CD4-positive, CD25-positive, alpha-beta regulatory T cell (primary cell): ENCODE measurements around the gene SRPK1. TPM values are rescaled to one million over a fixed set of nuclear protein-coding genes. Genes with fewer than 3 reads are reported as not detected.

ENCODE experiments used
- ATAC-seq, 2 donors: fragments of 150-1000 bp; cut with Tn5 transposase; one replicate each; pipeline ENCODE4 v1.10.0; 2021; ENCODE audit warnings: low read depth in 2 of 2, moderate number of reproducible peaks in 2 of 2, moderate library complexity in 1 of 2
- DNase-seq, 3 donors: peaks; one replicate each; pipeline versions ENCODE4 v3.0.0 to v3.0.0-alpha.2; 2012 to 2022; ENCODE audit warnings: mixed read lengths in 1 of 3
- H3K27ac ChIP-seq: one replicate; pipeline ENCODE4 v1.7.0; 2013; ENCODE audit warnings: mild to moderate bottlenecking, low read length; ENCODE audit not compliant: insufficient read depth, poor library complexity, severe bottlenecking
- H3K27me3 ChIP-seq: one replicate; pipeline ENCODE4 v1.7.0; 2013; ENCODE audit warnings: low read length; ENCODE audit not compliant: control insufficient read depth, insufficient read depth
- H3K36me3 ChIP-seq: one replicate; pipeline ENCODE4 v1.7.0; 2013; ENCODE audit warnings: mild to moderate bottlenecking, low read length, moderate library complexity; ENCODE audit not compliant: control insufficient read depth, insufficient read depth
- H3K4me1 ChIP-seq: 2 replicates; pipeline ENCODE4 v1.7.0; 2013; ENCODE audit warnings: mild to moderate bottlenecking, low read length; ENCODE audit not compliant: insufficient read depth, control insufficient read depth, poor library complexity, severe bottlenecking
- H3K4me3 ChIP-seq: one replicate; pipeline ENCODE4 v1.7.0; 2013; ENCODE audit warnings: low read depth, mild to moderate bottlenecking, low read length, moderate library complexity
- H3K9me3 ChIP-seq, 2 experiments: 1 replicate in 1 of 2; 2 replicates in 1 of 2; pipeline ENCODE4 v1.7.0; 2013; ENCODE audit warnings: low read length in 2 of 2, mild to moderate bottlenecking in 1 of 2, moderate library complexity in 1 of 2; ENCODE audit not compliant: control insufficient read depth in 2 of 2
- H3K27ac Mint-ChIP-seq, 3 donors: one replicate each; pipeline ENCODE4 v1.8.0; 2020 to 2022; ENCODE audit warnings: mild to moderate bottlenecking in 3 of 3, mixed read lengths in 3 of 3, moderate library complexity in 2 of 3
- H3K27me3 Mint-ChIP-seq: one replicate; pipeline ENCODE4 v1.8.0; 2022; ENCODE audit warnings: mild to moderate bottlenecking, mixed read lengths
- H3K36me3 Mint-ChIP-seq: one replicate; pipeline ENCODE4 v1.8.0; 2020; ENCODE audit warnings: mixed read lengths
- H3K4me1 Mint-ChIP-seq, 4 donors: one replicate each; pipeline ENCODE4 v1.8.0; 2020 to 2022; ENCODE audit warnings: mixed read lengths in 4 of 4, mild to moderate bottlenecking in 1 of 4
- H3K4me3 Mint-ChIP-seq, 4 donors: one replicate each; pipeline ENCODE4 v1.8.0; 2020 to 2022; ENCODE audit warnings: mild to moderate bottlenecking in 4 of 4, mixed read lengths in 4 of 4, moderate library complexity in 3 of 4
- H3K9me3 Mint-ChIP-seq, 7 donors: one replicate each; pipeline ENCODE4 v1.8.0; 2020 to 2022; ENCODE audit warnings: mixed read lengths in 7 of 7, mild to moderate bottlenecking in 3 of 7, moderate library complexity in 2 of 7
- polyA plus RNA-seq, 4 donors: library from polyadenylated mRNA; unstranded; fragments of 300-500 nt; fragmentation: Illumina TruSeq; gene quantifications; one replicate each; pipeline ENCODE4 v1.2.3, GENCODE V29; 2021
- total RNA-seq: library from RNA; stranded (reverse); gene quantifications from one replicate; pipeline ENCODE4 v1.2.3, GENCODE V29; 2022

SRPK1 gene
- total RNA-seq (47.0 TPM), polyA plus RNA-seq (10 to 100 TPM; 53.5 to 65.4 (median 57.8) TPM)

DNA sequence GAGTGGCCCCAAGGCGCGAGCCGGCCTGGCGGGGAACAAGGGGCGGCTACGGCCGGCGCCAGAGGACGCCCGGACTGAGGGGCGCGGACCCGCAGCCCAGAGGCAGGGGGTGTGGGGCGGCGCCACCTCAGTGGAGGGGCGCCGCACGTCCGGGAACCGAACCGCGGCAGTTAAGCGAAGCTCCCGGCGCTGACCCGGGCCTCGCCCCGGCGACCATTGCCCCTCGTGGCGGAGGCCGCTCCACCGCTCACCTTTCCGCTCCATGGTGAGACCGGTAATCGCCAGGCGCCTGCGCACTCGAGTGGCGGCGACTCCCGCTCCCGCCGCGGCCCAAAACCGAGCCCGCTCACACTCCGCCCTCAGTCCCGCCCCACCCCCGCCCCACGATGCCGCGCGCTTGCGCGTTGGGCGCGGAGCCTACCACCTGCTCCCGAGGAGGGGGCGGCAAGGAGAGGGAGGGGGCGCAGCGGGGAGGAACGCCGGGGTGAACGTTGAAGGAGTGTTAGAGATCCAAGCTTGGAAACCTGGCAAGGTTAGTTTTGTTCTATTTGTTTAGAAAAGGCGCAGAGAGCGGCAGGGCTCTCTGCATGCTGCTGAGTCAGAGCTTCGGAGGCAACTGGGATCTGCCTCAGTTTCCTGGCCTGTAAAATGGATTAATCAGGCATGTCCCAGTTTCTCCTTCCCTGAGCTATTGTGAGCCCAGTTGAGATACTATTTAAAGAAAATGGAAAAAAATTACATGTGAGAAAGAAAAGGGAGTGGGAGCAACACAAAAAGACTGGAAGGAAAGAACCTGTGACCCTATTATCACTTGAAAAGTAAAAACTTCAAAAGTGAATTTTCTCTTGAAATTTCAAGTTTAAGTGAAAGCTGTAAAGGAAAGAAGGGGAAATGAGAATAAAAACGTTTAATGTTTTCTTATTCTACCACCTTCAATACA lies at the start of gene SRPK1:
SRPK1 (minus strand) TSS at position 306 of the 940 bp plus-strand sequence; CDS start at position 264, 42 bp downstream.
- Histone ChIP-seq H3K4me3 (peak within 1 kb of the TSS; percentile 93), H3K27me3 (no peaks in the 10 kb centered on the region), H3K36me3 (no peaks in the 10 kb centered on the region), H3K9me3 (no peaks in the 10 kb centered on the region), H3K4me1 (peaks cover 31% of the 10 kb centered on the region), H3K27ac (peak within 1 kb of the TSS; percentile 74)
- ATAC-seq (peak; percentile 80), DNase-seq (peak; percentile 80 to 90 (median 81))
- Mint-ChIP-seq H3K9me3 (no peaks in the 10 kb centered on the region), H3K27me3 (no peaks in the 10 kb centered on the region), H3K4me1 (peaks cover 13 to 48% (median 38%) of the 10 kb centered on the region in 4 donors), H3K36me3 (no peaks in the 10 kb centered on the region), H3K27ac (peak within 1 kb of the TSS; percentile 90 to 98 (median 93)), H3K4me3 (peak within 1 kb of the TSS; percentile 94 to 99 (median 96))

- H3K36me3 ChIP-seq = no peaks in the 10 kb centered on the region
- Mint-ChIP-seq H3K27ac (no peak overlapping the region), H3K9me3 (no peaks in the 10 kb centered on the region), H3K4me3 (no peak overlapping the region), H3K4me1 (peaks cover 2 to 7% (median 4%) of the 10 kb centered on the region in 4 donors), H3K36me3 (no peaks in the 10 kb centered on the region), H3K27me3 (peaks cover 4% of the 10 kb centered on the region)
- no peak for DNase-seq
- no peaks in the 10 kb centered on the region for H3K4me1 ChIP-seq
- H3K27me3 ChIP-seq = no peaks in the 10 kb centered on the region
- H3K4me3 ChIP-seq = no peak overlapping the region
- H3K9me3 ChIP-seq = no peaks in the 10 kb centered on the region
- H3K27ac ChIP-seq = no peak overlapping the region
- ATAC-seq = no peak
These were observed 49.3 kb upstream of the SRPK1 start for GRCh38 chr6:35970181-35970580.

DNA sequence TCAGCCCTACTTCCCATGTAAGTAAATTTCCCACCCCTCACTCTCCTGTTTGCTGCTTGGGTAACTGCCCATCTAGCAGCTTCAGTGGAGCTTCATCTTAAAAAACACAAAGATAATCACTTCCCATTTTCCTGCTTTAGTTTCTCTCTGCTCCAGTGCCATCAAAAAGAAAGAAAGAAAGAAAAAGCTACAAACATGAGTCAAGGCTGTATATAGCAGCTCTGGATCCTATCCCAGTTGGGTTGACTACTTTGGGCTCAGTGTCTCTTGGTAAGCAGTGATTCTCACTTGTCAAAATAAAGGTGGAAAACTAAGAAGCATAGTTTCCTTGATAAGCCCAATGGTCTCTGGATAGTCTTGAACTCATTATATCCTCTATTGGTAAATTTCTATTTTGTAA lies 48.7 kb upstream of the SRPK1 start:
- peaks cover 2 to 7% (median 4%) of the 10 kb centered on the region in 4 donors for H3K4me1 Mint-ChIP-seq
- H3K36me3 Mint-ChIP-seq = no peaks in the 10 kb centered on the region
- H3K4me1 ChIP-seq = no peaks in the 10 kb centered on the region
- no peaks in the 10 kb centered on the region for H3K27me3 ChIP-seq
- H3K27me3 Mint-ChIP-seq = peaks cover 4% of the 10 kb centered on the region
- ATAC-seq (no peak), DNase-seq (no peak)
- no peaks in the 10 kb centered on the region for H3K9me3 Mint-ChIP-seq
- no peak overlapping the region for H3K4me3 ChIP-seq
- no peaks in the 10 kb centered on the region for H3K9me3 ChIP-seq
- no peak overlapping the region for H3K27ac Mint-ChIP-seq
- no peak overlapping the region for H3K4me3 Mint-ChIP-seq
- no peak overlapping the region for H3K27ac ChIP-seq
- H3K36me3 ChIP-seq = no peaks in the 10 kb centered on the region

DNA sequence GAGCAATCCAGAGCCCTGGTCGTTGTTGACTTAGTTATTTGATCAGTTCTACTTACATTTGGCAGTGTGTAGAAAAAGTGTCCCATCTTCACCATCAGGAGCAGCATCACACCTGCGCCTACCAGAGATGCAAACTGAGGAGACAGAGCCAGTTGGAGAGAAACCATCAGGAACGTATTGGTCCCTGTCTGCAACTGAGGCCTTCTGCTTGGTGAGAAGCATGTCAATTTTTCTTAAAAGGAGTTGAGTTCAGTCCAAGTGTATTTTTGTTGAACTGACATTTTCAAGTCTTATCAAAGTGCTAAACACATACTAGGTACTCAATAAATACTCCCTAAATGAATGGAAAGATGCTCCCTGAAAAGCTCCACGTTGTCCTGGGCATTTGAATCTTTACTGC lies 47.9 kb upstream of the SRPK1 start:
- Mint-ChIP-seq H3K9me3 (no peaks in the 10 kb centered on the region), H3K36me3 (no peaks in the 10 kb centered on the region), H3K4me3 (no peak overlapping the region), H3K27me3 (peaks cover 4% of the 10 kb centered on the region), H3K4me1 (peaks cover 0 to 4% (median 3%) of the 10 kb centered on the region in 4 donors), H3K27ac (no peak overlapping the region)
- H3K4me3 ChIP-seq = no peak overlapping the region
- ATAC-seq (no peak), DNase-seq (no peak)
- no peaks in the 10 kb centered on the region for H3K36me3 ChIP-seq
- no peaks in the 10 kb centered on the region for H3K4me1 ChIP-seq
- H3K27me3 ChIP-seq = no peaks in the 10 kb centered on the region
- no peaks in the 10 kb centered on the region for H3K9me3 ChIP-seq
- no peak overlapping the region for H3K27ac ChIP-seq

GRCh38 chr6:35967076-35967774 lies 46.3 kb upstream of the SRPK1 start:
- DNase-seq = no peak
- H3K4me3 ChIP-seq = no peak overlapping the region
- peaks cover under 1% of the 10 kb centered on the region for H3K27me3 ChIP-seq
- Mint-ChIP-seq H3K9me3 (no peaks in the 10 kb centered on the region), H3K27me3 (peaks cover 4% of the 10 kb centered on the region), H3K27ac (no peak overlapping the region), H3K4me3 (no peak overlapping the region), H3K36me3 (no peaks in the 10 kb centered on the region), H3K4me1 (no peaks in the 10 kb centered on the region)
- no peak for ATAC-seq
- H3K4me1 ChIP-seq = no peaks in the 10 kb centered on the region
- no peaks in the 10 kb centered on the region for H3K36me3 ChIP-seq
- no peaks in the 10 kb centered on the region for H3K9me3 ChIP-seq
- no peak overlapping the region for H3K27ac ChIP-seq

DNA sequence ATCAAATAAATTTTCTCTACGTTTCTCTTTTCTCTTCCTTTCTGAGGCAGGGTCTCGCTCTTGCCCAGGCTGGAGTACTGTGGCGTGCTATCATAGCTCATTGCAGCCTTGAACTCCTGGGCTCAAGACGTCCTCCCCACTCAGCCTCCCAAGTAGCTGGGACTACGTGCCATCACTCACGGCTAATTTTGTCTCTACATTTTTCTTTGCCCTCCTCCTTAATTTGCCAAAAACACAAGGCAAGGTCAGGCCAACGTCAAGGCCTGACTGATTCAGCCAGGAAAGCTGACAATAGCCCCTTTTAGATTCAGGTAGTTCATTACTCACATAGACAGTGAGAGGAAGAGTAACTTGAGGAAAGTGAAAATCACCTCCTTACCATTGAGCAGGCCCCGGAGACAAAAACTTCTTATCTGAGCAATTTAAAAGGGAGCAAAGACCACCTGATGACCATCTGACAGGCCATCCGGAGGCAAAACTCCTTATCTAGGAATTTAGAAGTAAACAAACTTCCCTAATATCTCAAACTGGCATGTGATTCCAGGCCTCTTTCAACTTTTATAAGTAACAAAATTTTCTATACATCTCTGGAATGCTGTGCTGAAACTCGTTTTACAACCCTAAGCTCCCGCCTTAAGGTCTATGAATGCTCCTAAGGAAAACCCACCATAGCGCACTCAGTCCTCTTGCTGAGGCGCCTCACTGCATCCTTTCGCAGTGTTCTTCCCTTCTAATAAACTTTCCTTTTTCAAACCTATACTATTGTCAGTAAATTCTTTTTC lies 42.1 kb upstream of the SRPK1 start:
- no peak overlapping the region for H3K27ac Mint-ChIP-seq
- no peaks in the 10 kb centered on the region for H3K9me3 Mint-ChIP-seq
- H3K4me3 ChIP-seq = no peak overlapping the region
- H3K4me3 Mint-ChIP-seq = no peak overlapping the region
- H3K9me3 ChIP-seq = no peaks in the 10 kb centered on the region
- H3K27ac ChIP-seq = no peak overlapping the region
- H3K4me1 ChIP-seq = no peaks in the 10 kb centered on the region
- no peaks in the 10 kb centered on the region for H3K36me3 ChIP-seq
- DNase-seq (no peak), ATAC-seq (no peak)
- H3K4me1 Mint-ChIP-seq = no peaks in the 10 kb centered on the region
- H3K36me3 Mint-ChIP-seq = no peaks in the 10 kb centered on the region
- H3K27me3 ChIP-seq = peaks cover 22% of the 10 kb centered on the region
- H3K27me3 Mint-ChIP-seq = peaks cover 27% of the 10 kb centered on the region

DNA sequence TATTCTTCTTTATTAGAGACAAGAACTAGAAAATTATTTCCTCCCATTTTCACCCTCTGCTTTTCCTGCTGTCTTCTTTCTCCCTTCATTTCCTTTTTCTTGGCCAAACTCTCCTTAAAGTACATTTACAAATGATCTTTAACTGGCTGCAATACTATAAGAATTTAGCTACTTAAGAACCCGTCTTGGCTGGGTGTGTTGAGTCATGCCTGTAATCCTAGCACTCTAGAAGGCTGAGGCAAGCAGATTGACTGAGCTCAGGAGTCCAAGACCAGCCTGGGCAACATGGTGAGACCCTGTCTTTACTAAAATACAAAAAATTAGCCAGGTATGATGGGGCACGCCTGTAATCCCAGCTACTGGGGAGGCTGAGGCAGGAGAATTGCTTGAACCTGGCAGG lies 39.3 kb upstream of the SRPK1 start:
- no peaks in the 10 kb centered on the region for H3K4me1 Mint-ChIP-seq
- DNase-seq (no peak), ATAC-seq (no peak)
- no peak overlapping the region for H3K4me3 Mint-ChIP-seq
- H3K9me3 Mint-ChIP-seq = no peaks in the 10 kb centered on the region
- no peaks in the 10 kb centered on the region for H3K36me3 Mint-ChIP-seq
- Histone ChIP-seq H3K27ac (no peak overlapping the region), H3K36me3 (no peaks in the 10 kb centered on the region), H3K9me3 (no peaks in the 10 kb centered on the region), H3K4me1 (no peaks in the 10 kb centered on the region), H3K4me3 (no peak overlapping the region), H3K27me3 (peaks cover 22% of the 10 kb centered on the region)
- no peak overlapping the region for H3K27ac Mint-ChIP-seq
- H3K27me3 Mint-ChIP-seq = peaks cover 27% of the 10 kb centered on the region
